IMR-90 (cell line): ENCODE results near the gene MAB21L4.

Experiments used
- POLR2A ChIP-seq: IDR thresholded peaks from 2 replicates; pipeline ENCODE4 v1.6.1; 2012; ENCODE audit warnings: mild to moderate bottlenecking, low read depth, low read length
- SMC3 ChIP-seq: fragments of 150-350 bp; IDR thresholded peaks from 2 replicates; pipeline ENCODE4 v1.6.1; 2016; ENCODE audit warnings: low read depth, mild to moderate bottlenecking, antibody characterized with exemption, low read length, moderate library complexity
- TF ChIP-seq, protein P1 (sequence below): conservative IDR thresholded peaks from 2 replicates; pipeline ENCODE4 v1.5.1; 2012; ENCODE audit warnings: mild to moderate bottlenecking, low read depth, low read length, improper control_type of control experiment

DNA sequence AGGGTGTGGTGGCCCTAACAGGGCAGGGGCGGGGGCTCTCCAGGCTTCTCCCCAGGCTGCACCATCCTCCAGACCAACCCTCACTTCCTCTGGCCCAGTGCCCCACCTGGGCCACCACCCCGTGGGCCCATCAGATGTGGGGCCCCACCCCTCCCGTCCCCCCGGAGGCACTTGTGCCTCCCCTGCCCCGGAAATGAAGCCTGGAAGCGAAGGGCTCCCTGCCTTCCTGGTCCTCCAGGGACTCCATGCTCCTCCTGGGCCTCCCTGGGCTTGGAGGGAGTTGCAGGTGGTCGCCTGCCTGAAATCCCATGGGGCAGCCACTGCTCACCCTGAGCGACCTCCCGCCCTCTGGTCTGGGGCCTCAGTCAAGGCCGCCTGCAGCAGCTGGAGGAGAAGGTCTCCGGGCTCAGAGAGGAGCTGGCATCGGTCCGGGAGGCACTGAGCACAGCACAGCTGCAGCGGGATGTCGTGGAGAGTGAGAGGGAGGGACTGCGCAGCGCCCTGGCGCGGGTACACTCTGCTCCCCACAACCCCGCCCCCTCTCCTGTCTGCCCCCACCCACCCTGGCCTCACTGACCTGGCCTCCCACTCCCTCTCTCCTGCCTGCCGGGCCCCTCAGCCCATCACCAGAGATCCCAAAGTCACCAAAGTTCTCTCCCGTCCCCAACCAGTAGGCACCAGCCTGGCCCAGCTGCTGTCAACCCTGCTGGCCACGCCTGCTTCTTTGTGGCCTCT is 38.2 kb upstream of the MAB21L4 start:
- TF ChIP-seq, protein P1, sequence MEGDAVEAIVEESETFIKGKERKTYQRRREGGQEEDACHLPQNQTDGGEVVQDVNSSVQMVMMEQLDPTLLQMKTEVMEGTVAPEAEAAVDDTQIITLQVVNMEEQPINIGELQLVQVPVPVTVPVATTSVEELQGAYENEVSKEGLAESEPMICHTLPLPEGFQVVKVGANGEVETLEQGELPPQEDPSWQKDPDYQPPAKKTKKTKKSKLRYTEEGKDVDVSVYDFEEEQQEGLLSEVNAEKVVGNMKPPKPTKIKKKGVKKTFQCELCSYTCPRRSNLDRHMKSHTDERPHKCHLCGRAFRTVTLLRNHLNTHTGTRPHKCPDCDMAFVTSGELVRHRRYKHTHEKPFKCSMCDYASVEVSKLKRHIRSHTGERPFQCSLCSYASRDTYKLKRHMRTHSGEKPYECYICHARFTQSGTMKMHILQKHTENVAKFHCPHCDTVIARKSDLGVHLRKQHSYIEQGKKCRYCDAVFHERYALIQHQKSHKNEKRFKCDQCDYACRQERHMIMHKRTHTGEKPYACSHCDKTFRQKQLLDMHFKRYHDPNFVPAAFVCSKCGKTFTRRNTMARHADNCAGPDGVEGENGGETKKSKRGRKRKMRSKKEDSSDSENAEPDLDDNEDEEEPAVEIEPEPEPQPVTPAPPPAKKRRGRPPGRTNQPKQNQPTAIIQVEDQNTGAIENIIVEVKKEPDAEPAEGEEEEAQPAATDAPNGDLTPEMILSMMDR = no peak
- TF ChIP-seq POLR2A = no peak
- TF ChIP-seq SMC3 = no peak
